KMS-11 (cell line): ENCODE measurements around the gene MTNR1A.
"Not testable (repeated sequence)": the region's sequence is repeated elsewhere in the genome, so short reads cannot be mapped to it uniquely, and the experiment has no call there.

Experiments
- H2AFZ ChIP-seq: fragments of 200-600 bp; sonication (generic); 2 replicates; pipeline ENCODE4 v1.6.1; 2016; ENCODE audit warnings: antibody characterized with exemption, mixed run types, low read depth
- H3K27ac ChIP-seq: fragments of 200-600 bp; sonication (generic); 2 replicates; pipeline ENCODE4 v1.6.1; 2016; ENCODE audit warnings: mild to moderate bottlenecking, mixed run types
- H3K27me3 ChIP-seq: fragments of 200-600 bp; sonication (generic); 2 replicates; pipeline ENCODE4 v1.6.1; 2017; ENCODE audit warnings: mild to moderate bottlenecking, low read depth, mixed run types, moderate library complexity; ENCODE audit not compliant: insufficient read depth
- H3K36me3 ChIP-seq: fragments of 200-600 bp; sonication (generic); 2 replicates; pipeline ENCODE4 v1.6.1; 2017; ENCODE audit warnings: mild to moderate bottlenecking, mixed run types; ENCODE audit not compliant: insufficient read depth
- H3K4me1 ChIP-seq: fragments of 200-600 bp; sonication (generic); 2 replicates; pipeline ENCODE4 v1.6.1; 2016; ENCODE audit warnings: mild to moderate bottlenecking, low read depth, mixed run types; ENCODE audit not compliant: poor library complexity, severe bottlenecking
- H3K4me2 ChIP-seq: fragments of 200-600 bp; sonication (generic); 2 replicates; pipeline ENCODE4 v1.7.0; 2016; ENCODE audit warnings: mild to moderate bottlenecking, mixed run types
- H3K4me3 ChIP-seq: fragments of 200-600 bp; sonication (generic); IDR thresholded peaks from 2 replicates; pipeline ENCODE4 v1.6.1; 2017; ENCODE audit warnings: low read depth, low read length, mixed read lengths; ENCODE audit not compliant: insufficient read depth
- H3K79me2 ChIP-seq: fragments of 200-600 bp; sonication (generic); 2 replicates; pipeline ENCODE4 v1.6.1; 2016; ENCODE audit warnings: low read depth, mixed run types; ENCODE audit not compliant: insufficient read depth
- H3K9ac ChIP-seq: fragments of 200-600 bp; sonication (generic); 2 replicates; pipeline ENCODE4 v1.6.1; 2016; ENCODE audit warnings: mild to moderate bottlenecking, mixed run types
- H4K20me1 ChIP-seq: fragments of 200-600 bp; sonication (generic); 2 replicates; pipeline ENCODE4 v1.6.1; 2016; ENCODE audit warnings: mild to moderate bottlenecking, mixed run types; ENCODE audit not compliant: insufficient read depth
- CTCF ChIP-seq: fragments of 200-600 bp; sonication (generic); conservative IDR thresholded peaks from 2 replicates; pipeline ENCODE4 v1.6.1; 2017; ENCODE audit warnings: low read depth, mild to moderate bottlenecking, antibody characterized with exemption, low read length, moderate library complexity, mixed read lengths

The MTNR1A gene

GRCh38 chr4:186541801-186542200, 13.6 kb downstream of the MTNR1A start:
- no peaks in the 10 kb centered on the region for H4K20me1 ChIP-seq
- no peak overlapping the region for H3K9ac ChIP-seq
- H3K27ac ChIP-seq, result no peak overlapping the region
- no peaks in the 10 kb centered on the region for H3K27me3 ChIP-seq
- H2AFZ ChIP-seq, result no peak overlapping the region
- H3K79me2 ChIP-seq, result no peaks in the 10 kb centered on the region
- H3K4me2 ChIP-seq, result no peak overlapping the region
- H3K4me1 ChIP-seq, result no peaks in the 10 kb centered on the region
- no peaks in the 10 kb centered on the region for H3K36me3 ChIP-seq
- no peak for TF ChIP-seq CTCF
- H3K4me3 ChIP-seq, result no peak overlapping the region

GRCh38 chr4:186537843-186538521, 17.4 kb downstream of the MTNR1A start:
- H2AFZ ChIP-seq, result no peak overlapping the region

GRCh38 chr4:186536285-186536684, 19.1 kb downstream of the MTNR1A start:
- no peak overlapping the region for H3K4me2 ChIP-seq
- no peaks in the 10 kb centered on the region for H3K4me1 ChIP-seq
- H3K36me3 ChIP-seq, result no peaks in the 10 kb centered on the region
- TF ChIP-seq CTCF, result no peak
- no peaks in the 10 kb centered on the region for H3K79me2 ChIP-seq
- H3K4me3 ChIP-seq, result no peak overlapping the region
- H4K20me1 ChIP-seq, result no peaks in the 10 kb centered on the region
- H3K27ac ChIP-seq, result no peak overlapping the region
- H3K27me3 ChIP-seq, result no peaks in the 10 kb centered on the region
- no peak overlapping the region for H2AFZ ChIP-seq
- no peak overlapping the region for H3K9ac ChIP-seq

More at GRCh38 chr4:186537843-186538521, 17.4 kb downstream of the MTNR1A start:
- TF ChIP-seq CTCF, result no peak
- H3K27me3 ChIP-seq, result no peaks in the 10 kb centered on the region
- no peak overlapping the region for H3K4me3 ChIP-seq
- no peak overlapping the region for H3K4me2 ChIP-seq
- no peak overlapping the region for H3K9ac ChIP-seq
- no peak overlapping the region for H3K27ac ChIP-seq
- no peaks in the 10 kb centered on the region for H3K4me1 ChIP-seq
- no peaks in the 10 kb centered on the region for H4K20me1 ChIP-seq
- no peaks in the 10 kb centered on the region for H3K36me3 ChIP-seq
- no peaks in the 10 kb centered on the region for H3K79me2 ChIP-seq

- Histone ChIP-seq H3K9ac (no peak overlapping the region), H3K27ac (no peak overlapping the region), H3K4me2 (no peak overlapping the region), H4K20me1 (no peaks in the 10 kb centered on the region), H3K4me1 (no peaks in the 10 kb centered on the region), H3K27me3 (no peaks in the 10 kb centered on the region), H3K36me3 (no peaks in the 10 kb centered on the region; the same call in 1 of the 2 replicates), H3K4me3 (no peak overlapping the region), H2AFZ (no peak overlapping the region), H3K79me2 (no peaks in the 10 kb centered on the region)
- no peak for TF ChIP-seq CTCF
Observed at GRCh38 chr4:186534056-186534455, 21.3 kb downstream of the MTNR1A start.

- not testable (repeated sequence) for H3K36me3 ChIP-seq, H3K4me2 ChIP-seq, H3K4me3 ChIP-seq, H2AFZ ChIP-seq, H3K9ac ChIP-seq, H3K4me1 ChIP-seq, H3K79me2 ChIP-seq, H3K27ac ChIP-seq, H4K20me1 ChIP-seq, H3K27me3 ChIP-seq
Observed at GRCh38 chr4:186523927-186524326, 31.4 kb downstream of the MTNR1A start.
